Activated T-cell treated with anti-CD3 and anti-CD28 coated beads, Interleukin-2, amount 50 U/mL, for 48 hours (primary cell): ENCODE data around the gene ESM1.
"Not testable (repeated sequence)": the region's sequence is repeated elsewhere in the genome, so short reads cannot be mapped to it uniquely, and the experiment has no call there.

Experiments used
- DNase-seq, 2 experiments: peaks; one replicate each; pipeline ENCODE4 v3.0.0-alpha.2; 2020

Gene ESM1

GRCh38 chr5:54985301-54986268 is at the start of gene ESM1:
Gene ESM1 (minus strand): TSS chr5:54985593. CDS start chr5:54985517, 76 bp downstream.
- no peak for DNase-seq

DNA sequence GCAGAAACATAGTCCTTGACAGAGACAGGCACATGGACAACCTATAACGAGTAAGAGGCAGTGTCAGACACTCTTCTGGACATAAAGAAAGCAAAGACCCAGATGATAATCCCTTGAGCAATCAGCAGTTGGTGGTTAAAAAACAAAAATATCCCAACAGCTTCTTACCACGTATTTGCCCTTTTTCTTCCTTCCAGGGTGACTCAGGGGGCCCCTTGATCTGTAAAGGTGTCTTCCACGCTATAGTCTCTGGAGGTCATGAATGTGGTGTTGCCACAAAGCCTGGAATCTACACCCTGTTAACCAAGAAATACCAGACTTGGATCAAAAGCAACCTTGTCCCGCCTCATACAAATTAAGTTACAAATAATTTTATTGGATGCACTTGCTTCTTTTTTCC is 48.2 kb upstream of the ESM1 start:
- DNase-seq = no peak

GRCh38 chr5:55031492-55031891 is 46.1 kb upstream of the ESM1 start:
- DNase-seq = no peak

GRCh38 chr5:55030676-55031369 is 45.4 kb upstream of the ESM1 start:
- no peak for DNase-seq

- no peak for DNase-seq
Measured at GRCh38 chr5:55030220-55030619, 44.8 kb upstream of the ESM1 start.

- no peak for DNase-seq
Measured at GRCh38 chr5:55027595-55027994, 42.2 kb upstream of the ESM1 start.

GRCh38 chr5:55022450-55022849 is 37.1 kb upstream of the ESM1 start:
- DNase-seq = no peak

GRCh38 chr5:55021821-55022220 is 36.4 kb upstream of the ESM1 start:
- DNase-seq = no peak

DNA sequence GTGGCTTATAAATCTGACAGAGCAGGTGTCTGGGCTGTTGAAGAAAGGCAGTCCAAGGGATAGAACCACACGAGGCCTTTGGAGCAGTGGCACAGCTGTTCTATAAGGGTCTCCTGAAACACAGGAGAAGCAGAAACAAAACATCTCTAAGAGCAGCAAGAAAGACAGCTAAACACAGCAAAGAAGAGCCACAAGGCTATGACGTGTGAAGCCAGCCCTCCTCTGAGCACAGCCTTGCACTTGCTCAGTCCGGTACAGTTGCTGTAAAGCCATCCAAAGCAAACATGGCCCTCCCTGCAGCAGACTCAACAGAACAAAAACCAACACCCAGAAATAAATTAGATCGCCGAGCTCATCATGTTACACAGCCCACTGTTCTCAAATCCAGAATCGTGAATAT is 36.0 kb upstream of the ESM1 start:
- DNase-seq = no peak

- not testable (repeated sequence) for DNase-seq
Measured at GRCh38 chr5:55010149-55010548, 24.8 kb upstream of the ESM1 start.

DNA sequence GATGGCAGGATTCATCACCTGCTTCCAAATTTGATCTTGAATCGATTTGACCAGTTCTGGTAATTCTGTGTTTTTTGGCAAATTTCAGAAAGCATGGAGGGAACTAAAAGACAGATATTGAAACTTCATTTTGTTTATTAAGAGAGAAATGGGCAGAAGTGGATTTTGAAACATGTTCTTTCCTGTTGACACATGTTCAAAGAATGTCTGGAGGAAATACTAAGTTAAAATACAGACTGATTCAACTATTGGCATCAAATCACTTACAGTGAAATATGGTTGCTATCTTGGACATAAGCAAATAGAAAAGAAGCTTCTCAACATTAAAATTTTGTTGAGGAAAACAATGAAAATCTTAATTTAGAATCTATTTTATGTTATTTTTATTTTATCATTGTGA is 19.3 kb upstream of the ESM1 start:
- DNase-seq = no peak

DNA sequence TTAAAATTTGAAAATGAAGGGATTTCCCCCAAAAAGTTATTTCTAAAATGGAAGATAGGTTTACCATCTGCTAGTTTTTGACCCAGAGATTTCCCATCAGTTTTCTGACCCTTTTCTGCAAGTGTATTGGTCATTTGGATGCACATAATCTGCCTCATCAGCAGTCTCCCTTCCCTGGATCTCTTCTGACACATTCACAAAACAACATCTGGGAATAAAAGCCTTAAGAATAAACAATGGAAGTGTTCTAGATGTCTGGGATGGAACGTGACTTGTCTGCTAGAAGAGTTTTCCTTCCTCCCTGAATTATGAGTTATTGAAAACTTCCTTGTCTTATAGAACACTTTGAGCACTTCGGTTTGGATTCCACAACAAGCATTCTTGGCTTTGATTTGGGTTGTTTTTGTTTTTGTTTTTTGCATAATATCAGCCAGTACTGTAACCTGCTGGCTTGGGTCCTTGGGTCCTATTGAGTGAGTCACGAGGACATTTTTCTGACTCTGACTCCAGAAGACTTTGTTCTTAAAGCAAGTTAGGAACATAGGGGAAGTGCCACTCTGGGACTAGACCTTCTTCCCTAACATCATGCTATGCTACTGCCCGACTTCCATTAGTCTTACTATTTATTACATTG is 18.2 kb upstream of the ESM1 start:
- DNase-seq = no peak

GRCh38 chr5:55002166-55002565 is 16.8 kb upstream of the ESM1 start:
- not testable (repeated sequence) for DNase-seq

- DNase-seq = no peak
Measured at GRCh38 chr5:54997081-54997480, 11.7 kb upstream of the ESM1 start.

- DNase-seq = no peak
Measured at GRCh38 chr5:54996466-54996865, 11.1 kb upstream of the ESM1 start.

DNA sequence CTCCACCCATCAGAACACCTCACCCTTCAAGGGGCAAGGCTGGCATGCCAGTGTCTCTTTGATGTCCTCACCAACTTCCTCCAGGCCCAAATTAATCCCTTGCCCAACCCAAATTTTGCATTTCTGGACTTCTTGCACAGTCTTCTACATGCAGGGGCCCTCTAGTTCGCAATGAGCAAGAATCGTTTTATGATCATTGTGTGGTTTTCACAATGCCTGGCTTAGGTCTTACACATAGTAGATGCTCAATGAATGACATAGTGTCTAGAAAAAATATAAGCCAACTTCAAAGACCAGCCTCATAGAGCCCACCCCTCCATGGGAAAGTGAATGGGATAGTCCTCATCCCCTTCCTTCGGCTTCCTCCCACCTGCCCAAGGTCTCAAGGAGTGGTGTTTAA is 9.8 kb upstream of the ESM1 start:
- no peak for DNase-seq

DNA sequence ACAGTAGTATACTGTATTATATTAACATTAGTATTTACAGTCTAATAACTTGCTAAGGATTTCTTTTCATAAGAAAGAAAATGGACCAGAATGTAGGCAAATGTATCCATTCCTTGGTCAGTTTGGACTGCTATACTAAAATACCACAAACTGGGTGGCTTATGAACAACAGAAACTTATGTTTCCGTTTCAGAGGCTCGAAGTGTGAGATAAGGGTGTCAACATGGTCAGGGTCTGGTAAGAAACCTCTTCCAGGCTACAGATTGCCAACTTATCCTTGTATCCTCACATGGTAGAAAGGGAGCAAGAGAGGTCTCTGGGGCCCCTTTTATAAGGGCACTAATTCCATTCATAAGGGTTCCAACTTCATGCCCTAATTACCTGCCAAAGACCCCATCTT is 9.2 kb upstream of the ESM1 start:
- no peak for DNase-seq

DNA sequence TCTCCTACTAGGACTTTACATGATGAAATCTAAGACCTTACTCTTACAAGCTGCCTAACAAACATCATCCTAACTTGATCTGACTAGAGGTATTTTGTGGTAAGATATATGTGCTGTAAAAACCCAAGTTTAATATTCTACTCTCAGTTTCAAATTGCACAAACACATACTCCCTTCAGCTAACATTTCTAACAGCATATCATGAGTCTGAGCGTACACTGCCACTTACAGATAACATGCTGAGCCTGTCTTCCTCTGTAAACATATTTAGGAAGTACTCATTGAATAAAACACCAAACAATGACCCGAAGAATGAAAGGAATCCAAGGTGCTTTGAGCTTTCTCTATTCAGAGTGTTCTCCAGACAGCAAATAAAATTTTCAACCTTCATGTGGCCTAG is 7.9 kb upstream of the ESM1 start:
- DNase-seq = no peak

GRCh38 chr5:54991416-54991815 is 6.0 kb upstream of the ESM1 start:
- DNase-seq = no peak

GRCh38 chr5:54990841-54991258 is 5.5 kb upstream of the ESM1 start:
- no peak for DNase-seq

GRCh38 chr5:54988817-54989216 is 3.4 kb upstream of the ESM1 start:
- DNase-seq = no peak

- DNase-seq = no peak
Measured at GRCh38 chr5:54988218-54988617, 2.8 kb upstream of the ESM1 start.

- no peak for DNase-seq
Measured at GRCh38 chr5:54986269-54986654, 869 bp upstream of the ESM1 start.

- DNase-seq = no peak
Measured at GRCh38 chr5:54981928-54982327, 3.5 kb downstream of the ESM1 start.
